Lung (tissue), 12 donors: Measurements from ENCODE around the gene MS4A18. TPM values are rescaled to one million over a fixed set of nuclear protein-coding genes. Genes with fewer than 3 reads are reported as not detected.

Experiments used
- ATAC-seq: fragments of 200-7000 bp; cut with Tn5 transposase; one replicate; pipeline ENCODE4 v1.9.1; 2020; ENCODE audit warnings: moderate number of reproducible peaks; ENCODE audit not compliant: insufficient read depth, low FRiP score
- DNase-seq, 3 donors: peaks; one replicate each; pipeline ENCODE4 v3.0.0-alpha.2; 2013 to 2017
- H3K27ac ChIP-seq, 2 donors: one replicate each; pipeline ENCODE4 v1.5.1; 2013; ENCODE audit warnings: mild to moderate bottlenecking in 2 of 2, moderate library complexity in 2 of 2, control low read depth in 1 of 2, inconsistent platforms in 1 of 2, low read depth in 1 of 2, low read length in 1 of 2
- H3K27me3 ChIP-seq, 3 donors: one replicate each; pipeline ENCODE4 v1.5.1; 2013; ENCODE audit warnings: low read length in 2 of 3; ENCODE audit not compliant: control insufficient read depth in 3 of 3, insufficient read depth in 3 of 3
- H3K36me3 ChIP-seq, 4 donors: one replicate each; pipeline ENCODE4 v1.5.1; 2013; ENCODE audit warnings: low read length in 4 of 4, mild to moderate bottlenecking in 1 of 4, moderate library complexity in 1 of 4; ENCODE audit not compliant: control insufficient read depth in 4 of 4, insufficient read depth in 4 of 4
- H3K4me1 ChIP-seq, 5 donors: one replicate each; pipeline ENCODE4 v1.5.1; 2013; ENCODE audit warnings: low read length in 5 of 5, mild to moderate bottlenecking in 2 of 5, moderate library complexity in 1 of 5; ENCODE audit not compliant: control insufficient read depth in 5 of 5, insufficient read depth in 5 of 5
- H3K4me3 ChIP-seq: one replicate; pipeline ENCODE4 v1.5.1; 2013; ENCODE audit warnings: mild to moderate bottlenecking, control low read depth, moderate library complexity
- H3K9ac ChIP-seq, 2 donors: one replicate each; pipeline ENCODE4 v1.5.1; 2013; ENCODE audit warnings: low read length in 2 of 2, control low read depth in 1 of 2; ENCODE audit not compliant: insufficient read depth in 1 of 2
- H3K9me3 ChIP-seq, 4 donors: one replicate each; pipeline ENCODE4 v1.5.1; 2013; ENCODE audit warnings: low read length in 3 of 4, mild to moderate bottlenecking in 1 of 4, moderate library complexity in 1 of 4; ENCODE audit not compliant: control insufficient read depth in 4 of 4, insufficient read depth in 3 of 4
- CTCF ChIP-seq: IDR thresholded peaks from 2 replicates; pipeline ENCODE4 v1.5.1; 2012; ENCODE audit warnings: mild to moderate bottlenecking; ENCODE audit errors: control extremely low read depth, extremely low read depth
- WGBS, 2 donors: extraction: QIAGEN DNeasy Blood & Tissue Kit; methylation state at CpG; one replicate each; pipeline ENCODE4 v1.1.7; 2013; 5-methylcytosine and 5-hydroxymethylcytosine counted together
- polyA plus RNA-seq, 2 donors: library from polyadenylated mRNA; stranded (reverse); fragments of 200-250 nt; gene quantifications; one replicate each; pipeline ENCODE4 v1.2.1, GENCODE V29; 2013
- total RNA-seq, 2 donors: library from RNA; depleted of rRNA in 1 of 2; stranded (reverse); fragments of >200 nt in 1 of 2; gene quantifications; one replicate each; pipeline ENCODE4 v1.2.1, GENCODE V29; 2014 to 2021
- donor health status: control.
- donor health status: control.
- donor health status: Bipolar disorder and iron deficiency.
- donor health status: healthy.
- donor health status: DM: yes; HTN: yes; CAD: no.

MS4A18 gene
- total and polyA plus RNA-seq, 4 donors = 0.03 TPM; not detected in 3

GRCh38 chr11:60764879-60765278, 40.4 kb downstream of the MS4A18 start:
- H3K9me3 ChIP-seq = no peaks in the 10 kb centered on the region
- DNase-seq (no peak), ATAC-seq (no peak)
- no peak overlapping the region for H3K27ac ChIP-seq
- H3K27me3 ChIP-seq = peaks cover 0 to 2% (median 0%) of the 10 kb centered on the region in 3 donors
- H3K36me3 ChIP-seq = no peaks in the 10 kb centered on the region
- WGBS, 2 donors = 37 to 57% methylated on average over 1 of the region's 1 CpG
- peaks cover 0 to 2% (median 0%) of the 10 kb centered on the region in 5 donors for H3K4me1 ChIP-seq
- TF ChIP-seq CTCF = no peak
- no peak overlapping the region for H3K9ac ChIP-seq
- no peak overlapping the region for H3K4me3 ChIP-seq

DNA sequence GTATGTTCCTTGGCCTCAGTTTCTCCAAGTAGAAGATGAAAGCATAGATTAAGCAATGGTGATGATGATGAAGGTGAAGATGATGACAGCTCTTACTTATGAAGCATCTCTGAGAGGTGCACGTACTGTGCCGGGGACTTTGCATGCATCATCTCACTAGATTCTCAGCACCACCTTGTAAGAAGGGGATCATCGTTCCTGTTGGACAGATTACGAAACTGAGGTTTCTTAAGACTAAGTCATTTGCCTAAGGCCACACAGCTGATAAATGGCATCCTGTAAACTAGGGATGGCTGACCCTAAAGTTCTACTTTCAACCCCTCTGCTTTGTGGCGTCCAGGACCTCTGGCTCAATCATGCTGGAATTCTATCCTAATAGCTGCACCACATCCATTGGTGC, 40.8 kb downstream of the MS4A18 start:
- 74 to 83% methylated on average over 5 of the region's 5 CpGs for WGBS, 2 donors
- no peak for DNase-seq

GRCh38 chr11:60766547-60766946, 42.0 kb downstream of the MS4A18 start:
- no peak for DNase-seq
- peaks cover 0 to 2% (median 0%) of the 10 kb centered on the region in 3 donors for H3K27me3 ChIP-seq

More for the DNA sequence above, 40.8 kb downstream of the MS4A18 start:
- Histone ChIP-seq H3K27ac (no peak overlapping the region), H3K36me3 (no peaks in the 10 kb centered on the region), H3K4me3 (no peak overlapping the region), H3K9ac (no peak overlapping the region), H3K9me3 (no peaks in the 10 kb centered on the region), H3K4me1 (peaks cover 0 to 2% (median 0%) of the 10 kb centered on the region in 5 donors), H3K27me3 (peaks cover 0 to 2% (median 0%) of the 10 kb centered on the region in 3 donors)
- ATAC-seq = no peak
- TF ChIP-seq CTCF = no peak

More at GRCh38 chr11:60766547-60766946, 42.0 kb downstream of the MS4A18 start:
- Histone ChIP-seq H3K9me3 (no peaks in the 10 kb centered on the region), H3K27ac (no peak overlapping the region), H3K36me3 (no peaks in the 10 kb centered on the region), H3K4me1 (peaks cover 0 to 2% (median 0%) of the 10 kb centered on the region in 5 donors), H3K9ac (no peak overlapping the region), H3K4me3 (no peak overlapping the region)
- WGBS, 2 donors = 85 to 89% methylated on average over 10 of the region's 10 CpGs
- TF ChIP-seq CTCF = no peak
- no peak for ATAC-seq
